Measurements from ENCODE around the gene GCNT4. TPM values are rescaled to one million over a fixed set of nuclear protein-coding genes. Genes with fewer than 3 reads are reported as not detected.

GCNT4 gene
- total RNA-seq, 1 experiment from 2014 or later: 0.12 TPM

DNA sequence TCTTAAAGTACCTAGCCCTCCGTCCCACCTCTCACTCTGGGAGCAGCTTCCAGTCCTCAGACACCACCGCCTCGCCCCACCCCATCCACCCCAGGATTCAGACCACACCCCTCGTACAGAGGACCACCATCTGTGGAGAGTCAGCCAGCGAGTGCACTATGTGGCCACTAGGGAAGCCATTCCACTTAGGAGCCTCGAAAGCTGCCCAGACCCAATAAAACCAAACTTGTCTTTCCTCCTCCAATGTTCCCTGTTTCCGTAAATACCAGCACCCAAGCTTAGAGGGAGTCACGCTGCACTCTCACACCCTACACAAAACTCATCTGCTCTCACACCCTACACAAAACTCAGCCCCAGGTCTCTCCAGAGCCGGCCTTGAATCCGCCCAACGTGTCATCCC lies 1.9 kb downstream of the GCNT4 start:
- peak; percentile 48 for DNase-seq (ENCODE audit: low spot score)

DNA sequence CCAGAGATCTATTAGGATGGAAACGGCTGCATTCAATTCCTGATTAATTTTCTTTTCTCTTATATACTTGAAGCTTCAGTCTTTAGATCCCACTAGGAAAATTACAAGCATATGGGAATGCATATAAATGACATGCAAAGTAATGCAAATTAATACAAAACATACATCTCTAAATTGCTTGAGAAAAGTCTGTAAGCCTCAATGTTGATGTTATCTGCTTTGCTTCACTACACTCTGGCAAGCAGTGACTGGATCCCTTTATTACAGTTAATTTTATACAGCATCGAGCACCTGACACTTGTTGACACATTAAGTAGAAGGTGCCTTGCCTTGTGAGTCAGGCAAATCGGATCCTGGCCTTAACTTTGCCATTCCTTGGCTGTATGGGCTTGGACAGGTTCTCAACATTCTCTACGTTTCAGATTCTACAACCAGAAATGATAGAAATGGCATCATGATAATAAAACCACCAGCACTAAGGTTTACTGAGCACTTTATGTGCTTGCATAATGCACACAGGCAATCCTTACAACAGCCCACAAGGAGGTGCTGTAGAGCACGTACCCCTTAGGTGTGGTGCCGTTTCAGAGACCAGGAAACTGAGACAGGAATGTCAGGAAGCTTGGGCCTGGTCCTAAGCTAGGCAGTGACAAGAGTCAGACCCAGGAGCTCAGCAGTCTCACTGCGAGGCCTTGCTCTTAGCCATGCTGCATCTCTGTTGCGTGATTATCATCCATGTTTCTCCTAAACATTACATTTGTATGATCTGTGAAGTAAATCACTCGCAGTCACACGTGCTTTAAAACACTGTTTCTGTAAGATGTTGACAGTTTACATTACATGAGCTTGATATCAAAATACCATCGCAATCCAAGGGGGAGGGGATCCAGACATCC lies 2.7 kb downstream of the GCNT4 start:
- peak; percentile 67 for DNase-seq (ENCODE audit: low spot score)

DNA sequence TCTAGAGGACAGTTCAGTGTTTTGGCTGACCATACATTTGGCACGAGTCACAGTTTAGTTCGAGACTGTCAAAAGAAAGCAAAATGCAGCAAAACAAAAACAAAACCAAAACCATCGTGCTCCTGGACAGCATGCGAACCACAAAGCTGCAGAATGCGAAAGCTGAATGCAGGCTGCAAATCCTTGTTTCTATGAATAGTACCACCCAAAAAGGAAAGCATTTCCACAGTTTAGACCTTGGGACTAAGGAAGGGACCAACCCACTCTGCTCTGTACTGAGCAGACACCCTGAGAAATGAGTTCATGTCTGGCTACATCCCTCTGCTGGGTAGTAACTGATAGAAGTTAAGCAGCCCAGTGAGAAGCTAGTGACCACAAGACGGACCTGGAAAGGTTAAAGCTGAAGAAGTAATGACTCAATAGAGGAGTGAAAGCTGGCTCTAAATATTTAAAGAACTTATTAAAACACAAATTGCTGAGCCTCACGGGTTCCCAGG lies 3.9 kb downstream of the GCNT4 start:
- DNase-seq (ENCODE audit: low spot score): no peak

DNA sequence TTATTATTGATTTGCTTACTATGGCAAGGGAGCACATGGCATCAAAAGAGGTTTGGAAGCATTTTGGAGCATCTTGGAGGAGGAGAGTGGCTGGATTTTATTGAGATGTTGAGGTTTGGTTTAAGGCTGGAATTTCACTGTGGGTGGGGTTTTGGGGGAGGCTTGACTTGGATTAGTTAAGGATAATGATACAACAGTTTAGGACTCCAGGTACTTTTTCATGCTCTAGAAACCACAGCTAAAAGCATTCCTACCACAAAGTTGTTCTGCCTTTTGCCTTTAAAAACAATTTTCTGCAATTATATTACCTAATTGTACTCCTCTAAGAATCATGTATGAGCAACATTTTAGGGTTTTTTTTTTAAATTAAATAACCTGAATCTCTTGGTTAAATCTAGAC lies 5.0 kb downstream of the GCNT4 start:
- no peak for DNase-seq (ENCODE audit: low spot score)

DNA sequence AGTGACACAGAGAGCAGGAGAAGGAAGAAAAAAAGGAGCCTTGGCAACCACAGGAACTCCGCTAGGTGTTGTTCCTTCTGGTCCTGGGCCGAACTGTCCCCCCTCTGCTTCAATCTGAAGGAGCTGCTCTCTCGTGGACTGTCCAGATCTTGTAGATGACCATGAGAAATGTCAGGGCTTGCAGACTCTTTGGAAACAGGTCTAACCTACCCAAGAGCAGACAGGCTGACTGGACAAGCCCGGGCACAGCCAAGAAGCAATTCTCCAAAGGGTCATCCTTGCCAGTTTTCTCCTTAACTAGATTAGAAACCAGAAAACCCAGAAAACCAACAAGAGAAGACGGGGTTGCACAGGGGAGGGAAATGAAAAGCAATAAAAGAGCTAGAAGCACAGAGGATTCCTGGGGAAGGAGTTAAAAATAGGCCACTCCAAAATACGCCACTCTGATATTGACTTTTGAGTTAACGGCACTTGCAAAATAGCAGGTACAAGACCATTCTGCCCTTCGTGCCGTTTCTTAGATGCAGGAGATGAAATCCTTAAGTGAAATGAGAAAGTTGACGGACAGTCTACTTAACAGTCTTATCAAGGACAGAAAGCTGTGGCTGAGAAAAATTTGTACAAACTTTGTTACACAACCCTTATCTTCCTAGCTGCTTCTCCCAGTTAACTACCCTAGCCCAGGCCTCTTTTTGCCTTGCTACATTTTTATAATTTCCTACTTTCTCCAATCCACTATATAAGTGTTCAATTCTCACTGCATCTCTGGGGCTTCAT lies 5.8 kb downstream of the GCNT4 start:
- no peak for DNase-seq (ENCODE audit: low spot score)

DNA sequence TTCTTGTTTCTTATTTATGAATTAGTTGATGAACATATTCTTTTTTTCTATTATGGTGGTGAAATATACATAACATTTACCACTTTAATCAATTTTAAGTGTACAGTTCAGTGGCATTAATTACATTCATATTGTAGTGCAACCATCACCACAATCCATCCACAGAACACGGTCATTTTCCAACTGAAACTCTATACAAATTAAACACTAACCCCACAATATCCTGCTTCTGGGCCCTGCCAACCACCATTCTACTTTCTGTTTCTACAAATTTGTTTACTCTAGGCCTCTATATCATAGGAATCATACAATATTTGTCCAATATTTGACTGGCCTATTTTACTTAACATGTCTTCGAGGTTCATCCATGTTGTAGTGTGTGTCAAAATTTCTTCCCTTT lies 7.3 kb downstream of the GCNT4 start:
- DNase-seq (ENCODE audit: low spot score): no peak

DNA sequence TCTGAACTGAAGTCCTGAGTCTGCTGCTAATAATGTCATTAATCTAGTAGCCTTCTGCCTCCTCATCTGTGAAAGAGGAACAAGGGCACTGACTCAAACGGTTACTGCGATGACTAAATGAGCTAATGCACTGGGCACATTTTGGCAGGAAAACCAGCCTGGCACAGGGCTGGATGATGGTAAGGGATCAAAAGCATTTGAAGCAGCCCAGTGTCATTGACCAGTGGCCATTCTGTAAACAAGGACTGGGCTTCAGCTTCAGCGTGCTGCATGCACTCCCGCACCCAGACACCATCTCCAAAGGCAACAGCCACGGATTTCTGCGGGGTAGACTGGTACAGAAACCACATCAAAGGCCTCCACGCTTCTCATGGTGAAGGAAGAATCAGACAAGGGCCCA lies 8.0 kb downstream of the GCNT4 start:
- DNase-seq (ENCODE audit: low spot score): no peak

DNA sequence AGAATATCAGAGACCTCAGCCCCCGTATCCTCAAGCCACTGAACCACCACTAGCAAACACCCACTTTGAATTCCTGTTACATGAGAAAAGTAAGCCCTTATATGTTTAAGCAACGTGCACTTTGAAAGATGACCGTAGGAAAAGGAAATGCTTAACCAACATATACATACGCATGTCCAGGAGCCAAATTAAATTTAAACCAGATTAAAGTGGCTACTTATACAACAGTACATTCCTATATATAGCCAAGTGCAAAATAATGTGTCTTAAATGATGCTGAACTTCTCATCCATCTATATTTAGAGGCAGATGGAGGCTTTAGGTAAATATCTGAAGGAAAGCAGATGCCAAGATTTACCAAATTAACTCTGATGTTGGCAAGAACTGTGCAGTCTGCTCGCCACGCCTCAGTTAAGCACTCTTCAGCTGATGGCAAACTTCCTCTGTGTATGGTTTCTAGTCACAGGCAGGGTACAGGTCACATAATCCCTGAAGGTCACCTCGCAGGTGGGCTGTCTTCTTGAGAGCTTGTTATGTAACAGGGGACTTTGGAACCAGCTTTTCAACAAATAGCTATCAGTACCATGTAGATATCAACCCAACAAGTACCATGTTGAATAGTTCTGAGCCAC lies 8.6 kb downstream of the GCNT4 start:
- DNase-seq (ENCODE audit: low spot score): no peak

DNA sequence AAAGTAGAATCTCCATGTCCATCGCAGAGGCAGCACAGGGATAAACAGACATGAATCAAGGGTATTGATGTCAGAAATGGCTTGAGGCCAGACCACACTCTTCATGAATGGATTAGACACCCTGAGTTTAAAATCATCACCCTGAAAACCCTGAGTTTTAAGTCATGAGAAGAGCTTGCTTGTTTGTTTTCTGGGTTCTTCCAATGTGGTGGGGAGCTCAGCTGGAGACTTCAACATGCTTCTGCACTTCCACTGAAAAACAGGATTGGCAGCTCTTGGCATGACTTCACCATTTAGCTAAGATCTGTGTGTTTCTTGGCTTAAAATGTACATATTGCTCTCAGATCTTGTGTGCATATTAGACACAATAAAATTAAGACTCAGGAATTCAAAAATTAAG lies 9.8 kb downstream of the GCNT4 start:
- no peak for DNase-seq (ENCODE audit: low spot score)

DNA sequence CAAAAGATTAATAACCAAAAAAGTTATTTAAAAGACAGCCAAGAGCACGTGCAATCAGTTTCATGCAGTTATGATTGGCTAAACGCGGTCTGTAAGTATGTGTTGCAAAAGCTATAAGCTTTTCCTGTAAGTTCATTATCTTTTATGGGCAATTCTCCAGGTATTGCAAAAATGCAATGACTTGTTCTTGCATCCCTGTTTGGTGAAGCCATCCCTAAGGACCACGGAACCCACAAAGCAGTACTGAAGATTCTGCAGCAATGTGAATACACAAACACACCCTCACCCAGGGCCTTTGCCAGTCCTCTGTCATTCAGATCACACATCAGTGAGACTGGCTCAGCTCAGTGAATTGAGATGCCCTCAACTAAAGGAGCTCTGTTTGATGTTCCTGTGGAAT lies 11.4 kb downstream of the GCNT4 start:
- no peak for DNase-seq (ENCODE audit: low spot score)

DNA sequence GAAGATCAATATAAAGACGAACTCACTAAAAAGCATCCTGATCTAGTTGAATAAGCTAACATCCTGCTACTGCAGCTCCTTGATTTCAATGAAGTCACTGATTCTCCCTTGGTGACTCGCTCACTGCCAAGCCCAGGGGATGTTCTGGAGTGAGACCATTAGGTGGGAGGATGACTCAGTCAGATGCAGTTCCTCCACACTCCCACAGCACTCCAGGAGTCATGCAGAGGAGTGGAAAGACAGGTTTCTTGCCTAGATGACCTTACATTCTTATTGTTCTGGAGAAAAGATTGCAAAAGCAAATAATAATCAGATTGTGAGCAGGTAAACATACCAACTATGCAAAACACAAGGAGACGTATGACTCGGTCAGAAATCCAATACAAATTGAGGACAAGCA lies 15.3 kb downstream of the GCNT4 start:
- DNase-seq (ENCODE audit: low spot score): peak; percentile 47

DNA sequence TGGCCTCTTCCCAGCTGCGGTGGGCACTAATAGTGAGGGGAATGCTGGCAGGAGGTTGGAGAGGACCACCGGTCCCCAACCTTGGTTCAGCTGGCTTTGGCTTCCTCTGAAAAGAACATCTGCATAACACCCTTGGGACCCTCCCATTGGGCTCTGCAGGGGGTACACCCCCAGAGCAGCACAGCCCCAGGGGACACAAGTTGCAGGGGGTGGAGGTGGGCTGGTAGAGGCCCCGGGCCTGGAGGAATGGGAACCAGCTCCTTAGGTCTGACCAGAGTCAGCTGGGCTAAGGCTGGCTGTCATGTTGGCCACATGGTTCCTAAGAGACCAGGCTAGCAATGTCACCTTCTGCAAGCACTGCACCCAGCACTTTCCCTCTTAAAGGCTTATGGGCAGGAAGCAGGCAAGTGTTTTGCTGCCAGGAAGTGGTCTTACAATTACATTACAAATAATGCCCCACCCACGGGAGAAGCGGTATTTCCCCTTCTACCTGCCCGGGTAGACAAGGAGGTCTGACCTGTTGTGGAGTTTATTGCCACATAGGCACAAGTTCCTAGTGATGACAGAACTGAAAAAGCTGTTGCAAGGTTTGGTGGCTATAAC lies 18.1 kb downstream of the GCNT4 start:
- no peak for DNase-seq (ENCODE audit: low spot score)

DNA sequence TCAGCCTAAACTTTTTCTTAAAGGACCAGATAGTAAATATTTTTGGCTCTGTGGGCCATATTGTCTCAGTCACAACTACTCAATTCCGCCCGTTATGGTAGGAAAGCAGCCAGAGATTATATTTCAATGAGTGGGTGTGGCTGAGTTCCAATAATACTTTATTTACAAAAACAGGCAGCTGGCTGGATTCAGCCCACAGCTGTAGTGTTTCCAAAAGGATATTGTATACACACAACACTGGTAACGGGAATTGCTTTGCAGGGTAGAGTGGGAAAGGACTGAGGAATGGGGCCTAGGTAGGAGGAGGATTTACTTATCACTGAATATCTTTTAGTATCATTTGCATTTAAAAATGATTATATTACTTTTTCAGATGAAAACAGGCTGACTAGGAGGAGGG lies 21.0 kb downstream of the GCNT4 start:
- no peak for DNase-seq (ENCODE audit: low spot score)

DNA sequence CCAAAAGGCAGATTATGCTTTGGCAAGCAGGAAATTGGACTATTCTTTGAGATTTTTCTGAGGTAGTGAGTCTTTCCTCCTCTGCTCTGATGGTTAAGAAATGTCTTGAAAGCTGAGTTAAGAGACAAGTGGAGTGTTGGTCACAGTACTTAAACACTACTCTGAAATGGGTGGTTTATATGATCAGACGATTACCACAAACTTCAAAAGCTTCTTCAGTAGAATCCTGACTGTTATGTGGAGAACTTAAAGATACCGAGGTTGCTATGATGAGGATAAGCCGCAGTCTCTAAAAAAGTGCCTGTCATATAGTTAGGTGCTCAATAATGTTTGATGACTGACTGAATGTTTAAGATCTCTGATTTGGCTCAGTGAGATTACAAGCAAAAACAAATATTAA lies 24.3 kb downstream of the GCNT4 start:
- no peak for DNase-seq (ENCODE audit: low spot score)

DNA sequence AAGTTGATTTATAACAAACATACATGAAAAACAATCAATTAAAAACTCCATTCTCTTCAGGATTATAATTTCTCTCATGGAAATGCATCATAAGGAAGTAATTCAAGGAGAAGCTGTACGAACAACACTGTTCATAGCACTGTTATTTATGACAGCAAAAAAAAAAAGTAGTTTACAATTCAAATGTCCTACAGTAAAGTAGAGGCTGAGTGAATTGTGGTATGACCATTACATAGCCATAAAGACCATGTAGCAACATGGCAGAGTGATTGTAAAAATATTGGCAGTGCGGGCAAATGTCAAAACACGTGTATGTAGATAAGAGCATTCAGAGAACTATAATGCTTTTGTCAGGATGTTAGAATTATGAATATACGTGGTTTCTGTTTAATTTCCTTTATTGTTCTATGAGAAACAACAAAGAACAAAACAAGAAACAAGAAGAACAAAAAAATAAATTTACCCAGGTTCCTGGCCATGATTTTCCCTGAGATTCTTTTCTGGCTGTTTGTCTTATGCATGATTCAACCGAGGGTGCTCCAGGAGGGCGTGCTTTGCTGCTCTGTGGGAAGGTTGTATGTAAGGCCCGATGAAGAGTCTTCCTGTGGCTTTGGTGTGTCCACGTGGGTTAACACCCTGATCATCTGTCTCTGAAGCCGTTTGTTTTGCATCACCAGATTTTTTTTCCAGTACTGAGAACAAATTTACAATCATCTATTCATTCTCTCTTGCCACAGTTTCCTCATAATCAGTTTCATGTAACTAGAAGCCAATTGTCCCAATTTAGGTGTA lies 28.8 kb downstream of the GCNT4 start:
- DNase-seq (ENCODE audit: low spot score): no peak

DNA sequence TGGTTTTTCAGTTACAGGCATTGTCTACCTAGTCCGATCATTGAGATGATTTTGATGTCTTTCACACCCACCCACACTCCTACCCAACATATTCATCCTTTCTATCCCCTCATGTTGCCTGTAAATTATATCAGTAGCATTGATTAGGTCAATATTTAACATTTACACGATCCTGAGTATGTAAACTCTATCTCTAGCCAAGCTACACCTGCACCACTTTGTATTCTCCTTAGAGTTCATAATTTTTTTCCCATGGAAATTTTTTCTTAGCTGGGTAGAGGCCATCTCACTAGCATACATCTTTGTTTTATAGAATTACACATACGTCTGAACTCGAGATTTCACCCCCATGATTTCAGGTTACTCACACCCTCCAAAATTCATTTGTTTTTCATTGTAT lies 30.6 kb downstream of the GCNT4 start:
- no peak for DNase-seq (ENCODE audit: low spot score)

DNA sequence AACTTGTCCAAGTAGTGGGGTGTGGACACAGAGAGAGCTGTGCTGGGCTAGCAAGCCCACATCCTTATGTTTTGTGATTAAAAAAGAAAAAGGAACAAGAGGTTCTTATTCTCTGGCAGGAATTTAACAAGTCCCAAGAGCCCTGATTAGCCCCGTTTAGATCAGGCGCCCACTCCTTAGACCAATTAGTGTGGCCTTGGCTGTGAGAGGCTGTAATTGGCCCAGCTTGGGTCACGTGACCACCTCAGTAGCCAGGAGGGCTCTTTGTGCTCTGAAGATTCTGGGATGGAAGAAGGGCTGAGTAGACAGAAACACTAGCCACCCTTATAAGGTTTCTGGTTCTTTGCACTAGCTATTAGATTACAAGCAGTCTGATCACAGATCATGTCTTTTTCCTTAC lies 31.1 kb downstream of the GCNT4 start:
- DNase-seq (ENCODE audit: low spot score): no peak

DNA sequence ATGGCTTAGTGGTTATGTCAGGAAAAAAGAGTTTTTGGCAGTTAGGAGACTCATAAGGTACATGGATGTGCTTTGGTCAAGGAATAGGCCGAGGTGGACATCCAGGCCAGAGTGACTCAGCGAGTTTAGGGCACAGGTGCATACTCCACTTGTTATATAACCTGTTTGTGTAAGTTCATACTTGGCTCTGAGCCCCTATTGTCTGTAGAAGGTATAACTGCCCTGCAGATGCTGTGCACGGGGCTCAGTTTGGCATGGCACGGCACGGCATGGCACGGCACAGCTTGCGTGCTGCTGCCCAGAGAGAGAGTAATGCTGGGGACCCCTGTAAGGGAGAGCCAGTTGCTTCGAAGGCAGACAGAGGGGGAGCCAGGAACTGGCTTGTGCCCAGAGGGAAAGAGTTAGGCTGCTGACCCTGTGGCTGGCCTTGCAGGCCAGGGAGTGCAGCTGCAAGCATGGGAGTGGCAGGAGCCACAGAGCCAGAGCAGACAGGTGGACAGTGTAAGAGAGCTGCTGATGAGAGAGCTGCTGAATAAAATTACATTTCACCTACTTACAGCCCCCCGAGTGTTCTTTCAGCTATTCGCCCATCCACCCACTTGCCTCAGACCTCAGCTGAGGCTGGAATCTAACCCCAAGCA lies 32.2 kb downstream of the GCNT4 start:
- DNase-seq (ENCODE audit: low spot score): no peak

DNA sequence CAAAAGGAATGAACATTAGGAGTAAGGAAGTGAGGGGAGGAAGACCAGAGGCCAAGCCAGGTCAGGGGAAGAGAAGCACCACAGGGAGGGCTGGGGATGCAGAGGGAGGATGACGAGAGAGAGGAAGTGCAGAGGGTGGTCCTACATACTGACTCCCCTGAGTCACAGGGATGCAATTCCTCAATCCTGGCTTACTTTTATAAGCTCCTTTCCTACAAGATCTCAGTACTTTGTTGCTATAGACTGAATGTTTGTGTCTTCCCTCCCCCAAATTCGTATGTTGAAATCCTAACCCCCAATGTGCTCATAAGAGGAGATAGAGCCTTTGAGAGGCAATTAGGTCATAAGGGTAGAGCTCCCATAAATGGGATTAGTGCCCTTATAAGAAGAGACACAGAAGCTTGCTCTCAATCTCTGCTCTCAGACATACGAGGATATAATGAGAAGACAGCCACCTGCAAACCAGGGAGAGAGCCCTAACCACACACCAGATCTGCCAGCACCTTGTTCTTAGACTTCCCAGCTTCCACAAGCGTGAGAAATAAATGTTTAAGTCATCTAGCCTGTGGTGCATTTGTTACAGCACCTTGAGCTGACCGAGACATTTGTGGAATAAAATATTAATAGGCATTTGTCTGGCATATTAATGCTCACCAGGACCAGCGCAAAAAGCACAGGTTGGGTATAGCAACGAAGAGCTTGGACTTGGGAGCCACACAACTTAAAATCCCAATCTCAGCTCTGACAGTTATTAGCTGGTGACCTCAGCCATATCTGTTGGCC lies 33.4 kb downstream of the GCNT4 start:
- DNase-seq (ENCODE audit: low spot score): no peak

DNA sequence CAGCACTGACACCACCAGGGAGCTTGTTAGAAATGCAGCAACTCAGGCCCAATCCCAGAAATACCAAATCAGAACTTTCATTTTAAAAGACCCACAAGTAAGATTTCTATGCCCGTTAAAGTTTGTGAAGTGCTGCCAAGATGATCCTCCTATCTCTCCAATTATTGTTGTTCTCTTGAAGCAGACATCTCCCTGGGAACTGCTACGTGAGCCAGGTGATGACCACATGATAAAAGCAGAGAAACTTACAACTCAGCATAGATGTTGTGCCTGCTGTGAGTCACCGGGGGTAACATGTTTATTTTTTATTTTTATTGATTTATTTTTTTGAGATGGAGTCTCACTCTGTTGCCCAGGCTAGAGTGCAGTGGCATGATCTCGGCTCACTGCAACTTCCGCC lies 34.4 kb downstream of the GCNT4 start:
- no peak for DNase-seq (ENCODE audit: low spot score)

All from H4 (cell line).